Astrocyte of the cerebellum (primary cell): ENCODE measurements around the gene MCM5.
"Not testable (repeated sequence)": the region's sequence is repeated elsewhere in the genome, so short reads cannot be mapped to it uniquely, and the experiment has no call there.

Experiments used
- DNase-seq: peaks from one replicate; pipeline ENCODE4 v3.0.0-alpha.2; 2011; ENCODE audit warnings: low read depth
- H3K4me3 ChIP-seq: 2 replicates; pipeline ENCODE4 v1.5.1; 2011; ENCODE audit warnings: mild to moderate bottlenecking, low read depth, low read length, moderate library complexity
- in situ Hi-C: cut with HindIII; loops from 2 replicates; pipeline ENCODE4 v1.10.0; 2017; ENCODE audit warnings: low sequenced_read_pairs
- TF ChIP-seq, protein P1 (sequence below): IDR thresholded peaks from 2 replicates; pipeline ENCODE4 v1.5.1; 2012; ENCODE audit warnings: low read length, low read depth, moderate library complexity, mild to moderate bottlenecking; ENCODE audit errors: missing control alignments

The MCM5 gene

DNA sequence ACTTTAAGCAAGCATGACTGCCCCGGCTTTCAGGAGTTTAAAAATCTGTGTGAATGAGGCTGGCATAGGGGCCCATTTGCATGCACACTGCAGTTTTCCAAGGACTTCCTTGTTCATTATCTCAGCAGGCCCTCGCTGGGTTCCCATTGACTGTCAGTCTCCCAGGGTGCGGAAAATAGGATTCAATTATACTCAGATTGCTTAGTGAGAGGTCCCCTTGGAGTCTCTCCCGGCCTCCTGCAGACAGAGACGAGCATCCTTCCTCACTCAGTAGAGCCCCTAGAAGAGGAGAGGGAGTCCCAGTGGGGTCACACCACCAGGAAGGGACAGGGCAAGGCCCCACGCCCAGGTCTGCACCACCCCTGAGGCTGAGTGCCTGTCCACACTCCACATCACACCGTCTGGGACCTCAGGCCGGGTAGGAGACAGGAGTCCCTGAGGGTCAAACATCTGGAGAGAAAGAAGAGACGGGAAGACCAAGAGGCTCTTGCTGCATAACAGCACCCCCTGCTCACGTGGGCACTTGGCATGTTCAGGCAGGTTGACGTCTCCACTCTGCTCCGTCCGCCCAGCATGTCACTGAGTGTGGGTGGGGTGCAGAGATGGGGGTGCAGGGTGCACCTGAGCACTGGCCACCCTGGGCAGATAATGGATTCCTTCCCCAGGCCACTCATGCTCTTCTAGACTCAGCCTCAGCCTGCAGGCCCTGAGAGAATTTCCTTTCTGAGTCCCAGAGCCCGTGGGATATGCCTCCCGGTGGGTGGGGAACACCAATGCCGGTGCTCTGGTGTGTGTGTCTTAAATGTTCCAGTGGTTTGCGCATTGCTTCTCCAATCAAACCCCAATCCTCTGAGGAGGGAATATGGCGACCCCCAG is 58.8 kb downstream of the MCM5 start:
- TF ChIP-seq, protein P1, sequence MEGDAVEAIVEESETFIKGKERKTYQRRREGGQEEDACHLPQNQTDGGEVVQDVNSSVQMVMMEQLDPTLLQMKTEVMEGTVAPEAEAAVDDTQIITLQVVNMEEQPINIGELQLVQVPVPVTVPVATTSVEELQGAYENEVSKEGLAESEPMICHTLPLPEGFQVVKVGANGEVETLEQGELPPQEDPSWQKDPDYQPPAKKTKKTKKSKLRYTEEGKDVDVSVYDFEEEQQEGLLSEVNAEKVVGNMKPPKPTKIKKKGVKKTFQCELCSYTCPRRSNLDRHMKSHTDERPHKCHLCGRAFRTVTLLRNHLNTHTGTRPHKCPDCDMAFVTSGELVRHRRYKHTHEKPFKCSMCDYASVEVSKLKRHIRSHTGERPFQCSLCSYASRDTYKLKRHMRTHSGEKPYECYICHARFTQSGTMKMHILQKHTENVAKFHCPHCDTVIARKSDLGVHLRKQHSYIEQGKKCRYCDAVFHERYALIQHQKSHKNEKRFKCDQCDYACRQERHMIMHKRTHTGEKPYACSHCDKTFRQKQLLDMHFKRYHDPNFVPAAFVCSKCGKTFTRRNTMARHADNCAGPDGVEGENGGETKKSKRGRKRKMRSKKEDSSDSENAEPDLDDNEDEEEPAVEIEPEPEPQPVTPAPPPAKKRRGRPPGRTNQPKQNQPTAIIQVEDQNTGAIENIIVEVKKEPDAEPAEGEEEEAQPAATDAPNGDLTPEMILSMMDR, result no peak
- H3K4me3 ChIP-seq, result no peak overlapping the region
- in situ Hi-C loops, result no loop called here
- DNase-seq, result no peak

GRCh38 chr22:35459423-35459894 is 59.5 kb downstream of the MCM5 start:
- no peak overlapping the region for H3K4me3 ChIP-seq
- DNase-seq, result no peak
- TF ChIP-seq, protein P1, result no peak
- in situ Hi-C loops, result no loop called here

DNA sequence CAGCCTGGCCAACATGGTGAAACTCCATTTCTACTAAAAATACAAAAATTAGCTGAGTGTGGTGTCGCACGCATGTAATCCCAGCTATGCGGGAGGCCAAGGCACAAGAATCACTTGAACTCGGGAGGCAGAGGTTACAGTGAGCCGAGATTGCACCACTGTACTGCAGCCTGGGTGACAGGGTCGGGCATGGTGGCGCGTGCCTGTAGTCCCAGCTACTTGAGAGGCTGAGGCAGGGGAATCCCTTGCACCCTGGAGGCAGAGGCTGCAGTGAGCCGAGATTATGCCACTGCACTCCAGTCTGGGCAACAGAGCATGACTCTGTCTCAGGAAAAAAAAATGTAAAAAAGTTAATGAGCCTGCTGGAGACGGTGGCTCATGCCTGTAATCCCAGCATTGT is 60.0 kb downstream of the MCM5 start:
- DNase-seq, H3K4me3 ChIP-seq, in situ Hi-C loops: not testable (repeated sequence)

DNA sequence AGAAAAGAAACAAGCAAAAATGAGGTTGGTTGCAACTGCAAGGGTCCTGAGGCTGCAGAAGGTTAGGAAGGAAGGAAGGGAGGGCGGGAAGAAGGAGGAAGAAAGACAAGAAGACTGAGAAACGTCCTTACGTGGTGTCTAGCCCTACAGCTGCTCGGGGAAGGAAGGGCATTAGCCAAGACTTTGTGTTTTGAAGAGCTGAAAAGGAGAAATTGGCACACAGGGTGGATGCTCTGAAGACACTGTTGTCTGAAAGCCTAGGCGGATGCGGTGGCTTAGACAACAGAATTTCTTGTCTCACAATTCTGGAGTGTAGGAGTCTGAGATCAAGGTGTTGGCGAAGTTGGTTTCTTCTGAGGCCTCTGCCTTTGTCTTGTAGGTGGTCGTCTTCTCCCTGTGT is 60.7 kb downstream of the MCM5 start:
- H3K4me3 ChIP-seq, result no peak overlapping the region
- no peak for DNase-seq
- in situ Hi-C loops, result no loop called here
- TF ChIP-seq, protein P1, result no peak

DNA sequence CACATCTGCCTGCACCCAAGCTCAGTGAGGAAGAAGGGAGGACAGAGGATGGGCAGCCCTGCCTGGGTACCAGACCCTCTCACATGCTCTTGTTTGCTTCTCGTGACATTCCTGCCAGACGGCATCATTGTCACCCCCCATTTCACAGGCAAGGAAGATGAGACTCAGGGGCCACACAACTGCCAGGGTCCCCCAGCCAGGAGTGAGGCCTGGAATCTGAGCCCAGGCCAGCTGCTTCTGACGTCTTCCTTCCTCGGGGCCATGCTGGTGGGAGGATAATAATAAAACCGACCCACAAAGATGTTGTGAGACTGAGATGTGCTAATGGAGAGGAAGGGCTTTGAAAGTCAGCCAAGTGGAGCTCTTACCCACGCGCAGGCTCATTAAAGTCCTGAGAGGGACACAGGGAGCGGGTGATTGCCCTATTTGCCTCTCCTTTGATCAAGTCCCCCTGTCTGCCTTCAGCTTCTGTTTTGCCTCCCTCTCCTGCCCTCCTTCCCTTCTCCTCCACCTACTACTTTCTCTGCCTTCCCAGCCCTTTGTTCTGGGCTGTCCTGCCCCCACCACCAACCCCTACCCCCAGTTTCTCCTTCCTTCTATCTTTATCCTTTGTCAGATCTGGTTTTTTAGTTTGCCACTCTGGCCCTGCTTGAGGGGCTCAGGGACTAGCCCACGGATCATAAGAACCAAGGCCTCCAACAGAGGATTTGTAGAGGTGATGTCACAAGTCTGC is 62.7 kb downstream of the MCM5 start:
- H3K4me3 ChIP-seq, result no peak overlapping the region
- DNase-seq, result no peak
- TF ChIP-seq, protein P1, result no peak
- in situ Hi-C loops, result no loop called here

GRCh38 chr22:35463231-35463933 is 63.4 kb downstream of the MCM5 start:
- no peak overlapping the region for H3K4me3 ChIP-seq
- no peak for DNase-seq
- in situ Hi-C loops, result no loop called here
- TF ChIP-seq, protein P1, result no peak

DNA sequence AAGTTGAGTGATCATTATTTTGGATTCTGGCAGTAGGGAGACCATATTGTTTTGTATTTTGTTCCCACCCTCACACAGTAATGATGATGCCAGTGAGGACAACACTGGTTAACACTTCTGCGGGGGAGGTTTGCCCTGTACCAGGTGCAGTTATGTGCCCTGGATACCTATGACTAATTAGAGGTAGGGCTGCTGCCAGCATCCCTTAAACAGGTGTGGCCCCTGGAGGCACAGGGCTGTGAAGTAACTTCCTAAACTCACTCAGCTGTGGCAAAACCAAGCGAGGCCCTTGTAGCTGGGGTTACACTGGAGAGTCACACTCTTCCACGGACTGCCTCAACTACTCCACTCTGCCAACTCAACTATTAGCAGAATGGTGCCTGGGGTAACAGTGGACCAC is 64.5 kb downstream of the MCM5 start:
- in situ Hi-C loops, result no loop called here
- no peak for DNase-seq
- TF ChIP-seq, protein P1, result no peak
- H3K4me3 ChIP-seq, result no peak overlapping the region
